Thymus (tissue), 11 donors: Measurements from ENCODE around the gene PBX1. TPM values are rescaled to one million over a fixed set of nuclear protein-coding genes. Genes with fewer than 3 reads are reported as not detected.

Experiments used
- DNase-seq, 9 donors: peaks; one replicate each; pipeline ENCODE4 v3.0.0-alpha.2; 2013; ENCODE audit warnings: low spot score in 9 of 9, low read depth in 6 of 9, missing footprints in 1 of 9
- H3K27ac ChIP-seq, 2 donors: one replicate each; pipeline ENCODE4 v1.5.1; 2013; ENCODE audit warnings: control low read depth in 1 of 2, low read depth in 1 of 2, low read length in 1 of 2, mild to moderate bottlenecking in 1 of 2, moderate library complexity in 1 of 2
- H3K27me3 ChIP-seq, 2 donors: one replicate each; pipeline ENCODE4 v1.5.1; 2013; ENCODE audit warnings: low read length in 1 of 2; ENCODE audit not compliant: control insufficient read depth in 2 of 2, insufficient read depth in 1 of 2
- H3K36me3 ChIP-seq, 2 donors: one replicate each; pipeline ENCODE4 v1.5.1; 2013; ENCODE audit warnings: low read length in 1 of 2, mild to moderate bottlenecking in 1 of 2, moderate library complexity in 1 of 2; ENCODE audit not compliant: control insufficient read depth in 2 of 2, insufficient read depth in 2 of 2
- H3K4me1 ChIP-seq, 2 donors: one replicate each; pipeline ENCODE4 v1.5.1; 2013; ENCODE audit warnings: low read length in 2 of 2; ENCODE audit not compliant: control insufficient read depth in 2 of 2, insufficient read depth in 2 of 2
- H3K4me3 ChIP-seq, 2 donors: one replicate each; pipeline ENCODE4 v1.5.1; 2013; ENCODE audit warnings: low read length in 2 of 2, control low read depth in 1 of 2, mild to moderate bottlenecking in 1 of 2
- H3K9me3 ChIP-seq, 2 donors: one replicate each; pipeline ENCODE4 v1.5.1; 2013; ENCODE audit warnings: low read length in 1 of 2, mild to moderate bottlenecking in 1 of 2; ENCODE audit not compliant: control insufficient read depth in 2 of 2, insufficient read depth in 1 of 2
- WGBS: extraction: QIAGEN DNeasy Blood & Tissue Kit; methylation state at CpG from one replicate; pipeline ENCODE4 v1.1.7; 2013; 5-methylcytosine and 5-hydroxymethylcytosine counted together
- polyA plus RNA-seq: library from polyadenylated mRNA; stranded (reverse); fragments of 200-250 nt; gene quantifications from one replicate; pipeline ENCODE4 v1.2.3, GENCODE V29; 2013
- total RNA-seq: library from RNA; stranded (reverse); fragments of 120-200 nt; gene quantifications from one replicate; pipeline ENCODE4 v1.2.4, GENCODE V29; 2013
- donor health status: healthy.

PBX1 gene
- total and polyA plus RNA-seq, 2 donors = 12.7 to 12.9 TPM

DNA sequence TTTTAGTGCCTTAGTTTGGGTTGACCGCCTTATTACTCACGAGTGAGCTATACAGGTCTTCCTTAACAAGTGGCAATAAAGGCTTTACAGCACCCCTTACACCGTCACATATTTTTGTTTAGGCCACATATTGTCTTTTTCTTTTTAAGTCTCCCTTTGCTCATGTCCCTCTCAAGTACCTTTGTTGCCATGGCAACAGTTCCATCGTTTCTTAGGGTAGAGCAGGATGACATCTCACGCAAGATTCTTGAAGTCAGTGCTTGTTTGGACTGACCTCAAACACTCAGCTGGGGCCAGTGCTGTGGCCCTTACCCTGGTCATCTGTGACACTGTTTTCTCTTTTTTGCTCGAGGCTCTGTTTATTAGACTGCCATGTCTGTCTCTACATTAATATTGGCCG is 69.8 kb downstream of the PBX1 start:
- Histone ChIP-seq H3K36me3 (no peaks in the 10 kb centered on the region), H3K27me3 (no peaks in the 10 kb centered on the region), H3K4me1 (no peaks in the 10 kb centered on the region), H3K4me3 (no peak overlapping the region), H3K27ac (no peak overlapping the region), H3K9me3 (no peaks in the 10 kb centered on the region)
- 94% methylated on average over 7 of the region's 7 CpGs for WGBS
- no peak for DNase-seq

DNA sequence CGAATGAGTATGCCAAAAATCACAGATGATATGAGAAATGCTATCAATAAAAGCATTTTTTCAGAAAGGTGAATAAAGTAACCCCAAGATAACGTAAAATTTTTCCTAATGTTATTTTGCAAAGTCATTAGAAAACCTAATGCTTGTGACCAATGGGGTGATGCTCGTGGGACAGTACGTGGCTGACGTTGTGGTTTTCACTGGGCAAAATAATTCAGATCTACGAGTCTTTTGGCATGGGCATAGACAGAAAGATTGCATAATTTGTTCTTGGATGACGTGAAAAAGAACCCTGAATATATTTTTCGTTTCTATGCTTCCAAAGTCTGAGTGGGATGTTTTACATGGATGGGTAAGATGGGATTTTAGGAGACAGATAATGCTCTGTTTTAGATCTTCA is 71.0 kb downstream of the PBX1 start:
- H3K9me3 ChIP-seq = no peaks in the 10 kb centered on the region
- no peaks in the 10 kb centered on the region for H3K27me3 ChIP-seq
- no peaks in the 10 kb centered on the region for H3K4me1 ChIP-seq
- H3K4me3 ChIP-seq = no peak overlapping the region
- WGBS = 92% methylated on average over 8 of the region's 8 CpGs
- peak overlapping the region in 1 of 2 donors; percentile 11 for H3K27ac ChIP-seq
- DNase-seq = no peak
- H3K36me3 ChIP-seq = no peaks in the 10 kb centered on the region

DNA sequence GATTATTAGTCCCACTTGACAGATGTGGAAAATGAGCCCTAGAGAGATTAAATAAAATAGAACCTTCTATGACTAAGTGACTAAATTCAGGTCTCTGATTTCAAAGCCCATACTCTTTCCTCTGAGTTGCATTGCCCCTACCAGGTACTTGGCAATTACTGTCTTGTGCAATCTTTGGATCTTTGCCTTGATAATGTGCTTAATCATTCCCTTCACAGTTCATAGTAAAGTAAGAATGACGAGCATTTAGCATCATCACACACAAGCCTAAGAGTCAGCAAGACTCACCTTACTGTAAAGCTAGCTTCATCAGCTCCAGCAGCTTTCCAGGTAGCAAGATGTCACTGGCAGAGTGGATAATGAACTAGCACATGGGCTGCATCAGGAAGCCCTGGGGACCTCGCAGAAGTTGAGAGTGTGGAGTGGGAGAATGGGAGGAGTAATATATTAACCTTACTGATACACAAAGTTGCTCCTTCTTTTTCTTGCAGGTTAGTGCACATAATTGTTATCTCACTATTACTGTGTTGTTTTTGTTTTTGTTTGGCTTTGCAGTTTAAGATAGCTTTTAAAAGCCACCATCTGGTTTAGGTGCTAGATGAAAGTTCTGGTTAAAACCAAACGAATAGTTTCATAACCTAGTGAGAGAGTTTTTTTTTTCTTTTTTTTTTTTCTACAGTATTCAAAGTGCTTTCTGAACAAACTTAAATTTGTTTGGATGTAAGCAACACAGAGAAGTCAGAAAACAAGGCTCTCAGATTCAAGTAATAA is 71.8 kb downstream of the PBX1 start:
- H3K36me3 ChIP-seq = no peaks in the 10 kb centered on the region
- H3K4me1 ChIP-seq = no peaks in the 10 kb centered on the region
- H3K4me3 ChIP-seq = no peak overlapping the region
- 86% methylated on average over 3 of the region's 3 CpGs for WGBS
- H3K27me3 ChIP-seq = no peaks in the 10 kb centered on the region
- no peak for DNase-seq
- H3K27ac ChIP-seq = no peak overlapping the region
- H3K9me3 ChIP-seq = no peaks in the 10 kb centered on the region

DNA sequence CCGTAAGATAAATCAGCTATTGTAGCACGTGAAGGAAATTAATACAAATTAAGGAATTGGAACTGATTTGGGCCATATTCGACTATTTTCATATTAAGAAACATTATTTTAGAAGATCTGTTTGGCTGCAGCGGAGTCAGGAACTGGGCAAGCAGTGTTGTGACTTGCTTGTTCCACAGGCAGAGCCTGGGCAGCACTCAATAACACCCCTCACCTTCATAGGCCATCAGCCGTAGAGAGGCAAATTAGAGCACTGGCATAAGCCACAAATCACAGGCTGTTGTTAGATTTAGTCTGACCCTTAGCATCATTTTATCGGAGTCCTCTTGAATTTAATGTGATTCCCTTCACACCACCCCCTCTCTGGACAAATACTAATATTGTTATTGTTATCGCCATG is 72.8 kb downstream of the PBX1 start:
- Histone ChIP-seq H3K4me1 (no peaks in the 10 kb centered on the region), H3K27me3 (no peaks in the 10 kb centered on the region)

DNA sequence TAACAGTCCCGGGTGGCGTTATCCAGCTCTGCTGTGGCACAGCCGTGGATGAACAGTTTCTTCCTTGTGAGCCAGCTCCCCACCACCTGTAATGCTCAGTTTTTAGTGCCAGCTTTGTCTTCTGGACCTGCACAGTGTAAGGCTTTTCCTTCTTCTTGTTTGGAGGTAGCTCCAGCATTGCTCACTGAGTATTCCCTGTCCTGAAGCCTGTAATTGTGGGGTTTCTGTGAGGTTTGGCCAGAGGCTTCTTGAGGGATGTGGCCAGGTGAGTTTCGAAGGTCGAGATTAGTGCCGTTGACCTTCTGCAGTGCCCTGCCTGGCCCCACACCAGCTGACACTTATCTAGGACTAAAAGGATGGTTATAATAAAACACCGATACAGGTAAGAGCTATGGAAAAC is 75.0 kb downstream of the PBX1 start:
- Histone ChIP-seq H3K4me1 (no peaks in the 10 kb centered on the region), H3K36me3 (no peaks in the 10 kb centered on the region), H3K4me3 (no peak overlapping the region), H3K27ac (no peak overlapping the region), H3K27me3 (no peaks in the 10 kb centered on the region), H3K9me3 (no peaks in the 10 kb centered on the region)
- DNase-seq = no peak
- WGBS = 95% methylated on average over 7 of the region's 7 CpGs

More for the DNA sequence above, 72.8 kb downstream of the PBX1 start:
- 95% methylated on average over 7 of the region's 7 CpGs for WGBS
- H3K27ac ChIP-seq = no peak overlapping the region
- H3K4me3 ChIP-seq = no peak overlapping the region
- no peaks in the 10 kb centered on the region for H3K36me3 ChIP-seq
- H3K9me3 ChIP-seq = no peaks in the 10 kb centered on the region
- no peak for DNase-seq

DNA sequence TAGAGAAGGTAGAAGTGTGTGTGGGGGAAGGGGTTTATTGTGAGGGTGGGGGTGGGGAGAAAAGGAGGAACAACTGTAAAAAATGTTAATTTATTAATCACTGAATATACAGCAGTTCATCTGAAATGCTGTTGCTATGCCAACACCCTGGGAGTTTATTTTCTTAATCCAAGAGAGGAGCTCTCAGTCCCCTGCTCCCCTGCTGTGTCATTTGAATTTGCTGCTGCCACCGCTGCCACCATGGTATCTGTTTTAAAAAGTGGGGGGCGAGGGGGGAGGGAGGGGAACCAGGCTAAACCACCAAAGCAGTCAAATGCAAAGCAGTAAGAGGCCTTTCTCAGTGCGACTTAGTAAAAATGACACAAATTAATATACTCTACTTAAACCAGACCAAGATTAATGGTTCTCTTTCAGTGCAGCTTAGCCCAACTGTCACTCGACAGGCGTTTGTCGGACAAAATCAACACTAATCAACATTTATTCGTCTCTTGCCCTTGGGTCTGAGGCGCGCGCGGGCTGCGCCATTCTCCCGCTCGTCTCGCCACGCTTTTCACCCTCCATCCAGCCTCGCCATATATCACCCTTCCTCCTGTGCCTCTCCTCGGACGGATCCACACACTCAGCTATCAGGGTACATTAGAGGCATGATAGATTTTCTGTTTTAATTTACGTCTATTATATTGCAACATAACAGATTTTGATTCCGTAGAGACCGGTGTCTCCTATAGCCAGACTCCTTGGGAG is 76.2 kb downstream of the PBX1 start:
- Histone ChIP-seq H3K27me3 (no peaks in the 10 kb centered on the region), H3K4me1 (no peaks in the 10 kb centered on the region), H3K4me3 (no peak overlapping the region), H3K27ac (no peak overlapping the region), H3K36me3 (no peaks in the 10 kb centered on the region), H3K9me3 (no peaks in the 10 kb centered on the region)
- no peak for DNase-seq
- 97% methylated on average over 22 of the region's 22 CpGs for WGBS

DNA sequence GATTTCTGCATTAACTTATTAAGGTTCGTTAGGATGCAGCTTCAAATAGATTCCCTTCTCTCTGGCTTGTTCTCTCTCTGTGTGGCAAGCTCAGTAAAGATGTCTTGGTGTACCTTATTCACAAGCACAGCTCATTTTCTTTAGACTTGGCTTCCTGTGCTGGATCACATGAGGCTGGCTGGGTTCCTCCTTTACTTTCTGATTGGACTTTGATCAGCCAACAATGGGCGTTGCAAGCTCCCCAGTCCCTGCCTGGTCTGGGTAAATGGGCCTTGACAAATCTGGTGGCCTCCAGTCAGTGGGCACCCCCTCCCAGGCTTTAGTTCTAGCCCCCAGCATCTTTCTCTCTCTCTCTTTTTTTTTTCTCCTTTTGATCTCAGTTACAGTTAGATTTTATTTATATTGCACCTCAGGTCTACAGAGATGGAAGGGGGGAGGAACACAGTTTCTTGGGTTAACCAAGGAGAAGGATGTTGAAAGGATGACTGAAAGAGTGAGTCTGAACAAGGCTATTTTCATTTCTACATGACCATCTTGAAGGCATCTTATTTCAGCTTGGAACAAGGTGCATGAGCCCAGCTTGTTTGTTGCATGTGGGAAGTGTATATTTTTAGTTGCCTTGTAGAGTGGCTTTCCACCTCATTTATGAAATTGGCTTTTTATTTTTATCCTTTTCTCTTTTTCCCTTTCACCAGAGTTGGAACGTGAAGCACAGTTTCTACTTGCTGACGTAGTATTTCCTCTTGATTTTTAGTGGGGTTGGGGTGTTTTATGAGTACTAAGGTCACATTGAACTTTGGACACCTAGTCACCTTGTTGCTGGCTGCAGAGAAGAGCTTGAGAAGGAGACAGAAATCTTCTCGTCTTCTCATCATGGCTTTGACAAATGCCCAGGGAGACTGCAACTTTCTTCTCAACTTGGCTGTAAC is 77.1 kb downstream of the PBX1 start:
- Histone ChIP-seq H3K4me3 (no peak overlapping the region), H3K36me3 (no peaks in the 10 kb centered on the region), H3K9me3 (no peaks in the 10 kb centered on the region), H3K4me1 (no peaks in the 10 kb centered on the region), H3K27ac (no peak overlapping the region), H3K27me3 (no peaks in the 10 kb centered on the region)
- no peak for DNase-seq
- 90% methylated on average over 5 of the region's 5 CpGs for WGBS

DNA sequence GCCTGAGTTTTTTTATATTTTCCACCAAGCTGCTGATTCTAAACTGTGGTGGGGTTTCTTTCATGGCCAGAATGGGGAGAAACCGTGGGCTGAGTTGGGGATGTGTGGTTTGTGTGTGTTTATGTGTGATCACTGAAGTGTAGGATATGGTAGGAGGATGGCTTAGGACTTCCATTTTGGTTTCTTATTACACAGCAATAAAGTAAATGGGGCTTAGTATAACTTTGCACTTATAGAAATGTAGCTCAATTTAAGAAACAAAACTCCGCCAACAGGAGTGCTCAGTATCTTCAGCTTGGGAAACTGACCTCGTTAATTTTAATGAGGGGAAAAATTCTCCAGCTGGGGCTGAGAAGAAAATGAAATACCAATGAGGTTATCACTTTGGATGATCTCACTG is 77.8 kb downstream of the PBX1 start:
- no peaks in the 10 kb centered on the region for H3K4me1 ChIP-seq
- H3K27ac ChIP-seq = no peak overlapping the region
- no peak for DNase-seq
- WGBS = 88% methylated on average over 3 of the region's 3 CpGs
- no peak overlapping the region for H3K4me3 ChIP-seq
- no peaks in the 10 kb centered on the region for H3K27me3 ChIP-seq
- no peaks in the 10 kb centered on the region for H3K36me3 ChIP-seq
- no peaks in the 10 kb centered on the region for H3K9me3 ChIP-seq
